ENCODE results near the gene DEPDC1B.
"Not testable (repeated sequence)": the region's sequence is repeated elsewhere in the genome, so short reads cannot be mapped to it uniquely, and the experiment has no call there.

DEPDC1B gene

GRCh38 chr5:60639544-60639943 lies 60.4 kb downstream of the DEPDC1B start:
- DNase-seq = no peak

GRCh38 chr5:60638300-60638699 lies 61.7 kb downstream of the DEPDC1B start:
- DNase-seq = no peak

GRCh38 chr5:60636644-60637043 lies 63.3 kb downstream of the DEPDC1B start:
- no peak for DNase-seq

- no peak for DNase-seq
These were observed 64.0 kb downstream of the DEPDC1B start for GRCh38 chr5:60636001-60636400.

- no peak for DNase-seq
These were observed 65.9 kb downstream of the DEPDC1B start for GRCh38 chr5:60634051-60634450.

GRCh38 chr5:60633341-60633740 lies 66.6 kb downstream of the DEPDC1B start:
- no peak for DNase-seq

- DNase-seq = no peak
These were observed 67.8 kb downstream of the DEPDC1B start for GRCh38 chr5:60632153-60632552.

GRCh38 chr5:60630836-60631235 lies 69.1 kb downstream of the DEPDC1B start:
- no peak for DNase-seq

- DNase-seq = no peak
These were observed 69.8 kb downstream of the DEPDC1B start for GRCh38 chr5:60630179-60630578.

GRCh38 chr5:60624875-60625274 lies 75.1 kb downstream of the DEPDC1B start:
- not testable (repeated sequence) for DNase-seq

GRCh38 chr5:60620752-60621151 lies 79.2 kb downstream of the DEPDC1B start:
- not testable (repeated sequence) for DNase-seq

- DNase-seq = no peak
These were observed 86.1 kb downstream of the DEPDC1B start for GRCh38 chr5:60613826-60614225.

GRCh38 chr5:60611099-60611740 lies 88.7 kb downstream of the DEPDC1B start:
- DNase-seq = no peak

GRCh38 chr5:60604771-60605170 lies 95.2 kb downstream of the DEPDC1B start:
- no peak for DNase-seq

- DNase-seq = no peak
These were observed 101.5 kb downstream of the DEPDC1B start for GRCh38 chr5:60598424-60598823.

- DNase-seq = no peak
These were observed 102.2 kb downstream of the DEPDC1B start for GRCh38 chr5:60597572-60598320.

GRCh38 chr5:60594715-60595477 lies 105.1 kb downstream of the DEPDC1B start:
- no peak for DNase-seq

- DNase-seq = no peak
These were observed 109.8 kb downstream of the DEPDC1B start for GRCh38 chr5:60590172-60590571.

GRCh38 chr5:60587312-60587711 lies 112.7 kb downstream of the DEPDC1B start:
- not testable (repeated sequence) for DNase-seq

- DNase-seq = no peak
These were observed 113.6 kb downstream of the DEPDC1B start for GRCh38 chr5:60586307-60586901.

- no peak for DNase-seq
These were observed 114.3 kb downstream of the DEPDC1B start for GRCh38 chr5:60585618-60586017.

GRCh38 chr5:60584304-60584703 lies 115.7 kb downstream of the DEPDC1B start:
- no peak for DNase-seq

- DNase-seq = no peak
These were observed 116.3 kb downstream of the DEPDC1B start for GRCh38 chr5:60583616-60584015.

Measured in stimulated activated CD8-positive, alpha-beta memory T cell treated with anti-CD3 and anti-CD28 coated beads, Interleukin-4, amount 100 ng/mL, for 48 hours (primary cell).